K562 (cell line): Measurements from ENCODE around the gene TMEM270. TPM values are rescaled to one million over a fixed set of nuclear protein-coding genes. Genes with fewer than 3 reads are reported as not detected.

Experiments used
- ATF1 ChIP-seq, 2 experiments: fragments of 450-650 bp in 1 of 2; IDR thresholded peaks; 2 replicates each; pipeline ENCODE4 v1.6.1; 2016; ENCODE audit warnings: missing compliant biosample characterization in 1 of 2, missing genetic modification characterization in 1 of 2
- JUN ChIP-seq, 2 experiments: sonication (generic) in 1 of 2; formaldehyde crosslinking in 1 of 2; IDR thresholded peaks; 2 replicates each; pipeline versions ENCODE4 v1.6.1 to v1.8.0; 2012 to 2022; ENCODE audit warnings: borderline replicate concordance in 2 of 2, mild to moderate bottlenecking in 2 of 2, improper control_type of control experiment in 1 of 2, low read depth in 1 of 2, low read length in 1 of 2, missing genetic modification reagents in 1 of 2
- JUND ChIP-seq, 2 experiments: IDR thresholded peaks; 2 replicates in 1 of 2; 3 replicates in 1 of 2; pipeline ENCODE4 v1.6.1; 2011; ENCODE audit warnings: borderline replicate concordance in 2 of 2, low read depth in 2 of 2, low read length in 2 of 2, improper control_type of control experiment in 1 of 2, missing biosample characterization in 1 of 2, missing genetic modification characterization in 1 of 2, missing genetic modification reagents in 1 of 2
- KHSRP ChIP-seq: fragments of 450-650 bp; IDR thresholded peaks from 2 replicates; pipeline ENCODE4 v1.6.1; 2017
- KLF6 ChIP-seq: fragments of 250-450 bp; sonication (Bioruptor Pico); IDR thresholded peaks from 2 replicates; pipeline ENCODE4 v1.4.0; 2020; ENCODE audit warnings: mild to moderate bottlenecking, moderate library complexity, borderline replicate concordance
- NFE2 ChIP-seq: IDR thresholded peaks from 2 replicates; pipeline ENCODE4 v1.6.1; 2014; ENCODE audit warnings: antibody characterized with exemption, low read depth
- NFIX ChIP-seq: fragments of 250-450 bp; sonication (Bioruptor Pico); IDR thresholded peaks from 2 replicates; pipeline ENCODE4 v1.4.0; 2020; ENCODE audit warnings: low read depth, mild to moderate bottlenecking, moderate library complexity
- RBM17 ChIP-seq: fragments of 200-400 bp; formaldehyde crosslinking; IDR thresholded peaks from 2 replicates; pipeline ENCODE4 v1.6.1; 2017; ENCODE audit warnings: low read depth, mild to moderate bottlenecking, low read length, borderline replicate concordance
- RFX5 ChIP-seq: IDR thresholded peaks from 2 replicates; pipeline ENCODE4 v1.6.1; 2011; ENCODE audit warnings: low read depth, mild to moderate bottlenecking, improper control_type of control experiment, low read length
- RUNX1 ChIP-seq: sonication (generic); IDR thresholded peaks from 2 replicates; pipeline ENCODE4 v1.6.1; 2016; ENCODE audit warnings: antibody characterized with exemption, low read depth
- SNRNP70 ChIP-seq: fragments of 200-400 bp; formaldehyde crosslinking; optimal IDR thresholded peaks from 2 replicates; pipeline ENCODE3; 2017; ENCODE audit warnings: low read depth, low read length
- SP2 ChIP-seq: IDR thresholded peaks from 2 replicates; pipeline ENCODE4 v1.6.1; 2011; ENCODE audit warnings: mild to moderate bottlenecking, low read depth, low read length, moderate library complexity; ENCODE audit not compliant: poor library complexity, severe bottlenecking; ENCODE audit errors: extremely low read depth
- STAG1 ChIP-seq: sonication (generic); formaldehyde crosslinking; IDR thresholded peaks from 2 replicates; pipeline ENCODE4 v1.5.0; 2020; ENCODE audit warnings: missing genetic modification reagents, borderline replicate concordance
- ZC3H4 ChIP-seq: sonication (generic); formaldehyde crosslinking; IDR thresholded peaks from 2 replicates; pipeline ENCODE4 v1.9.0; 2021; ENCODE audit warnings: missing genetic modification reagents, borderline replicate concordance
- ZNF134 ChIP-seq: fragments of 250-450 bp; sonication (Bioruptor Pico); conservative IDR thresholded peaks from 2 replicates; pipeline ENCODE4 v1.4.0; 2020
- ZNF197 ChIP-seq: fragments of 200-800 bp; sonication (Bioruptor generic); IDR thresholded peaks from 2 replicates; pipeline ENCODE4 v1.6.1; 2016; ENCODE audit warnings: low read depth, missing genetic modification characterization, missing compliant biosample characterization
- polyA plus RNA-seq, 8 experiments: library from polyadenylated mRNA; depleted of rRNA in 4 of 8; stranded (reverse) in 5 of 8; unstranded in 3 of 8; fragments of >200 nt; fragmentation: Nextera tagmentation in 2 of 8; fragmentation: Illumina TruSeq in 1 of 8; extraction: Ambion mirVana in 2 of 8; extraction: Trizol in 1 of 8; gene quantifications; 2 replicates each; pipeline versions ENCODE4 v1.2.1 to v1.2.3, GENCODE V29; 2011 to 2014; ENCODE audit warnings: inconsistent platforms in 1 of 8, missing spikeins in 1 of 8
- total RNA-seq, 7 experiments: library from RNA; depleted of rRNA in 6 of 7; stranded (reverse); fragments of >200 nt in 6 of 7; fragmentation: Illumina TruSeq in 2 of 7; extraction: Trizol in 2 of 7; gene quantifications; 2 replicates each; pipeline versions ENCODE4 v1.2.1 to v1.2.3, GENCODE V29; 2011 to 2021; ENCODE audit warnings: low replicate concordance in 1 of 7
- TF ChIP-seq, protein P1 (sequence below): fragments of 450-650 bp; IDR thresholded peaks from 2 replicates; pipeline ENCODE4 v1.7.0; 2016; ENCODE audit warnings: borderline replicate concordance
- TF ChIP-seq, protein P2 (sequence below): fragments of 450-650 bp; IDR thresholded peaks from 2 replicates; pipeline ENCODE4 v1.6.1; 2017; ENCODE audit warnings: antibody characterized with exemption, mild to moderate bottlenecking
- TF ChIP-seq, protein P3 (sequence below): fragments of 200-800 bp; sonication (Bioruptor generic); IDR thresholded peaks from 2 replicates; pipeline ENCODE4 v1.6.1; 2017; ENCODE audit warnings: missing genetic modification characterization, missing compliant biosample characterization

The TMEM270 gene
- total and polyA plus RNA-seq, 9 of the 15 experiments (the other 6 are each of a cell fraction or from before 2014, with no cell fraction given), result not detected

DNA sequence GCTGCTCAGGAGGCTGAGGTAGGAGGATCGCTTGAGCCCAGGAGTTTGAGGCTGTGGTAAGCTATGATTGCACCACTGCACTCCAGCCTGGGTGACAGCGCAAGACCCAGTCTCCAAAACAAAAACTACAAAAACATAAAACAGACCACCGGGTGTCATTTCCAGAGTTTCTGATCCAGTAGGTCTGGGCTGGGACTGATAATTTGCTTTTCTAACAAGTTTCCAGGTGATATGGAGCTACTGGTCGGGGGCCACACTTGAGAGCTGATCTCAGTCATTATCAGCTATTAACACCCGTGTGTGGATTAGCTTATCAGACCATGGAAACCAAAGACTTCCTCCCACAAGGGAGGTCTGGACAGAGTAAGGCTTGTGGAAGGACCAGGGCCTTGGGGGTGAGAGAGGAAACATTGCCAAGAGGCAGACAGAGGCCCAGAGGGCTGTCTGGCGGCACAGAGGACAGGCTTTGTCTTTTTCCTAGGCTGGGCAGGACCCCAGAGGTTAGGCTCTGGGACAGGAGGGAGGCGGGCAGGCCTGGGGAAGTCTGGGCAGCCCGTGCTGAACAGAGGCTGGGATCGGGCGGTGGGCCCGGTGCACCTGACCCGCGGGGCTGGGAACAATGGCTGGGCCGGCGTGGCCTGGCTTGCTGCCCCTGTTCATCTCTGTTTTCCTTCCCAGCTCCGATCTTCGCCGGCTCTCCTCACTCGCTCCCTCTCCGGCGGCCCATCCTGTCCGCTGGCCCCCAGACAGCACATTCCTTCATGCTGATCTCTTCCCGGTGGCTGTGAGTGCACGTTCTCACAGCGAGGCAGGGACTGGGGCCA lies 25.2 kb downstream of the TMEM270 start (continued):
- peak; percentile 88 for TF ChIP-seq JUND (IDR thresholded peaks at IDR 0.05; ENCODE audit: borderline replicate concordance, low read depth, low read length)
- TF ChIP-seq JUND (tag; IDR thresholded peaks at IDR 0.05; ENCODE audit: borderline replicate concordance, low read depth, low read length), result peak; percentile 67; the same call in 1 of the 3 replicates
- no peak for TF ChIP-seq ZC3H4 (CRISPR knock-in tag)
- peak; percentile 99 for TF ChIP-seq RUNX1
- TF ChIP-seq, protein P1, sequence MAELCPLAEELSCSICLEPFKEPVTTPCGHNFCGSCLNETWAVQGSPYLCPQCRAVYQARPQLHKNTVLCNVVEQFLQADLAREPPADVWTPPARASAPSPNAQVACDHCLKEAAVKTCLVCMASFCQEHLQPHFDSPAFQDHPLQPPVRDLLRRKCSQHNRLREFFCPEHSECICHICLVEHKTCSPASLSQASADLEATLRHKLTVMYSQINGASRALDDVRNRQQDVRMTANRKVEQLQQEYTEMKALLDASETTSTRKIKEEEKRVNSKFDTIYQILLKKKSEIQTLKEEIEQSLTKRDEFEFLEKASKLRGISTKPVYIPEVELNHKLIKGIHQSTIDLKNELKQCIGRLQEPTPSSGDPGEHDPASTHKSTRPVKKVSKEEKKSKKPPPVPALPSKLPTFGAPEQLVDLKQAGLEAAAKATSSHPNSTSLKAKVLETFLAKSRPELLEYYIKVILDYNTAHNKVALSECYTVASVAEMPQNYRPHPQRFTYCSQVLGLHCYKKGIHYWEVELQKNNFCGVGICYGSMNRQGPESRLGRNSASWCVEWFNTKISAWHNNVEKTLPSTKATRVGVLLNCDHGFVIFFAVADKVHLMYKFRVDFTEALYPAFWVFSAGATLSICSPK, result peak; percentile 47; the same call in 1 of the 2 replicates
- TF ChIP-seq KLF6 (CRISPR knock-in tag), result peak; percentile 91; the same call in 1 of the 2 replicates
- no peak for TF ChIP-seq RFX5
- no peak for TF ChIP-seq STAG1 (CRISPR knock-in tag)
- TF ChIP-seq NFE2, result peak; percentile 36; the same call in 1 of the 2 replicates
- no peak for TF ChIP-seq SNRNP70
- peak; percentile 76; the same call in 1 of the 2 replicates for TF ChIP-seq JUN (IDR thresholded peaks at IDR 0.05; ENCODE audit: borderline replicate concordance, low read depth, low read length)
- TF ChIP-seq JUN (CRISPR knock-in tag; IDR thresholded peaks at IDR 0.05; ENCODE audit: borderline replicate concordance), result no peak
- TF ChIP-seq ZNF134 (CRISPR knock-in tag), result peak; percentile 73
- TF ChIP-seq ATF1 (CRISPR knock-in tag; IDR thresholded peaks at IDR 0.05), result no peak
- peak; percentile 85 for TF ChIP-seq ATF1 (tag; IDR thresholded peaks at IDR 0.05)
- TF ChIP-seq KHSRP, result peak; percentile 99
- TF ChIP-seq SP2, result no peak
- TF ChIP-seq, protein P2, sequence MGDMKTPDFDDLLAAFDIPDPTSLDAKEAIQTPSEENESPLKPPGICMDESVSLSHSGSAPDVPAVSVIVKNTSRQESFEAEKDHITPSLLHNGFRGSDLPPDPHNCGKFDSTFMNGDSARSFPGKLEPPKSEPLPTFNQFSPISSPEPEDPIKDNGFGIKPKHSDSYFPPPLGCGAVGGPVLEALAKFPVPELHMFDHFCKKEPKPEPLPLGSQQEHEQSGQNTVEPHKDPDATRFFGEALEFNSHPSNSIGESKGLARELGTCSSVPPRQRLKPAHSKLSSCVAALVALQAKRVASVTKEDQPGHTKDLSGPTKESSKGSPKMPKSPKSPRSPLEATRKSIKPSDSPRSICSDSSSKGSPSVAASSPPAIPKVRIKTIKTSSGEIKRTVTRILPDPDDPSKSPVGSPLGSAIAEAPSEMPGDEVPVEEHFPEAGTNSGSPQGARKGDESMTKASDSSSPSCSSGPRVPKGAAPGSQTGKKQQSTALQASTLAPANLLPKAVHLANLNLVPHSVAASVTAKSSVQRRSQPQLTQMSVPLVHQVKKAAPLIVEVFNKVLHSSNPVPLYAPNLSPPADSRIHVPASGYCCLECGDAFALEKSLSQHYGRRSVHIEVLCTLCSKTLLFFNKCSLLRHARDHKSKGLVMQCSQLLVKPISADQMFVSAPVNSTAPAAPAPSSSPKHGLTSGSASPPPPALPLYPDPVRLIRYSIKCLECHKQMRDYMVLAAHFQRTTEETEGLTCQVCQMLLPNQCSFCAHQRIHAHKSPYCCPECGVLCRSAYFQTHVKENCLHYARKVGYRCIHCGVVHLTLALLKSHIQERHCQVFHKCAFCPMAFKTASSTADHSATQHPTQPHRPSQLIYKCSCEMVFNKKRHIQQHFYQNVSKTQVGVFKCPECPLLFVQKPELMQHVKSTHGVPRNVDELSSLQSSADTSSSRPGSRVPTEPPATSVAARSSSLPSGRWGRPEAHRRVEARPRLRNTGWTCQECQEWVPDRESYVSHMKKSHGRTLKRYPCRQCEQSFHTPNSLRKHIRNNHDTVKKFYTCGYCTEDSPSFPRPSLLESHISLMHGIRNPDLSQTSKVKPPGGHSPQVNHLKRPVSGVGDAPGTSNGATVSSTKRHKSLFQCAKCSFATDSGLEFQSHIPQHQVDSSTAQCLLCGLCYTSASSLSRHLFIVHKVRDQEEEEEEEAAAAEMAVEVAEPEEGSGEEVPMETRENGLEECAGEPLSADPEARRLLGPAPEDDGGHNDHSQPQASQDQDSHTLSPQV, result no peak
- no peak for TF ChIP-seq RBM17
- peak; percentile 95 for TF ChIP-seq ZNF197 (CRISPR knock-in tag)
- TF ChIP-seq, protein P3, sequence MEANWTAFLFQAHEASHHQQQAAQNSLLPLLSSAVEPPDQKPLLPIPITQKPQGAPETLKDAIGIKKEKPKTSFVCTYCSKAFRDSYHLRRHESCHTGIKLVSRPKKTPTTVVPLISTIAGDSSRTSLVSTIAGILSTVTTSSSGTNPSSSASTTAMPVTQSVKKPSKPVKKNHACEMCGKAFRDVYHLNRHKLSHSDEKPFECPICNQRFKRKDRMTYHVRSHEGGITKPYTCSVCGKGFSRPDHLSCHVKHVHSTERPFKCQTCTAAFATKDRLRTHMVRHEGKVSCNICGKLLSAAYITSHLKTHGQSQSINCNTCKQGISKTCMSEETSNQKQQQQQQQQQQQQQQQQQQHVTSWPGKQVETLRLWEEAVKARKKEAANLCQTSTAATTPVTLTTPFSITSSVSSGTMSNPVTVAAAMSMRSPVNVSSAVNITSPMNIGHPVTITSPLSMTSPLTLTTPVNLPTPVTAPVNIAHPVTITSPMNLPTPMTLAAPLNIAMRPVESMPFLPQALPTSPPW (CRISPR knock-in tag), result peak; percentile 91
- TF ChIP-seq NFIX (CRISPR knock-in tag), result no peak
